Uterus (tissue), 2 donors: ENCODE measurements around the gene TSHZ1.

Source experiments
- CTCF ChIP-seq, 4 experiments: fragments of 200-600 bp in 2 of 4; fragments of 450-650 bp in 2 of 4; sonication (generic) in 2 of 4; IDR thresholded peaks; one replicate each; pipeline ENCODE4 v1.5.1; 2016 to 2019; ENCODE audit warnings: antibody characterized with exemption in 4 of 4, mild to moderate bottlenecking in 2 of 4, moderate library complexity in 1 of 4
- POLR2A ChIP-seq, 2 donors: fragments of 450-650 bp; IDR thresholded peaks; one replicate each; pipeline ENCODE4 v1.6.1; 2016; ENCODE audit warnings: antibody characterized with exemption in 2 of 2, mild to moderate bottlenecking in 1 of 2, moderate library complexity in 1 of 2

DNA sequence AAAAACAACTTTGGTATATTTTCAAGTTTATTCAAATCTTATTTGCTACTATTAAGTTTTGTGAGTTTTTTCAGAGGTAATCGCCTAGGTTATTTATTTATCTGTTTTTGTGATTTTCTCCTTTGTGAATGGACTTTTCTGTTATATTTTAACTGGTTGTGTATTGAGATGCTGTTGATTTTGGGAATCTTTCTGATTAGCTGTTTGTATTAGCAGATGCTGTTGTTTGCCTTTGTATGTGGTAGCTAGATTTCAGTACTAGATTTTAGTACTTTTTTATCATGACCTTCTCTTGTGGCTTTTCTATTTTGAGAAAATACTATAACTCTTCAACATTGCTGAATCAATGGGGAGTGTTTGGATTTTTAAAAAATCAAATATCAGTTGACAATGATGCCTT lies 42.4 kb downstream of the TSHZ1 start:
- TF ChIP-seq CTCF (IDR thresholded peaks at IDR 0.05): no peak
- TF ChIP-seq POLR2A (IDR thresholded peaks at IDR 0.05): no peak
